ENCODE data around the gene PRIMPOL.
"Not testable (repeated sequence)": the region's sequence is repeated elsewhere in the genome, so short reads cannot be mapped to it uniquely, and the experiment has no call there.

The PRIMPOL gene

DNA sequence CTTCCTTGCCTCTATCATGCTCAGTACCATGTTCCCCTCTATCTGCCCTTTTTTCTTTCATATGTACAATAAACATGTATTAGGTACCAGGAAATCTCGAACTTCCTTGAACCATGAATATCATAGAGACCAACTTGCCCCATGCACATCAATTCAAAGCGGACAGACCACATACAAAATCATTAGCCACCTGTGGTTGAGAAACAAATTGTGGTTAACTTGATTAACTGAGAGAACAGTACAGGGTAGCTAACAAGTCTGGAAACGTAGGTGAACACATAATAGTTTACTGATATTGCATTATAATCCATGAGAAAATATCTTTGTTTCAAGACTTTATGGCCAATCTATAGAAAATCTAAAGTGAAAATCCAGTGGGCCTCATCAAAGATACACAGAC lies 8.5 kb upstream of the PRIMPOL start:
- DNase-seq = no peak

DNA sequence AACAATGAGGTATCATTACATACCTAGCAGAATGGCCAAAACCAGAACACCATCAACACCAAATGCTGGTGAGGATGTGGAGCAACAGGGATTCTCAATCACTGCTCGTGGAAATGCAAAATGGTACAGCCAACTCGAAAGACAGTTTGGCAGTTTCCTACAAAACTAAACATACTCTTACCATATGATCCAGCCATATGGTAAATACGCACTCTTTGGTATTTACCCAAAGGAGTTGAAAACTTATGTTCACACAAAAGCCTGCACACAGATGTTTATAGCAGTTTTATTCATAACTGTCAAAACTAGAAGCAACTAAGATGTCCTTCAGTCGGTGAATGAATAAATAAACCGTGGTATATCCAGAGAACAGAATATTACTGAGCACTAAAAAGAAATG lies 8.1 kb upstream of the PRIMPOL start:
- DNase-seq = no peak

DNA sequence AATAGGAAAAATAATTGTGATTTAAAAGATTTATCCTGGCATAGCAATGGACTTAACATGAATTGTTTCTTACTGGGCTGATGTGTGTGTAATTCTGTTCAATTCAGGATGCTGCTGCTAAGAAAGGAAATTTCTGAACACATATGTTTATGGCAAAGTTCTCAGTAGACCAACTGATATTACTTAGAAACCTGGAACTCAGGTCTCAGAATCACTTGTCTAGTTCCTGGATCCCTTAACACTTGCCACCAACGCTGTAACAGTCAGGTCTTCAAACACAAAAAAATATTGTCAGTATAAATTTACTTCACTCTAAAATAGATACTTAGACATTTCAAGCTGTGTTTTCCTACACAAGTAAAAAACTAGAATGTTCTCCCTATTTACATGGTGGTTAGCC lies 5.8 kb upstream of the PRIMPOL start:
- no peak for DNase-seq

DNA sequence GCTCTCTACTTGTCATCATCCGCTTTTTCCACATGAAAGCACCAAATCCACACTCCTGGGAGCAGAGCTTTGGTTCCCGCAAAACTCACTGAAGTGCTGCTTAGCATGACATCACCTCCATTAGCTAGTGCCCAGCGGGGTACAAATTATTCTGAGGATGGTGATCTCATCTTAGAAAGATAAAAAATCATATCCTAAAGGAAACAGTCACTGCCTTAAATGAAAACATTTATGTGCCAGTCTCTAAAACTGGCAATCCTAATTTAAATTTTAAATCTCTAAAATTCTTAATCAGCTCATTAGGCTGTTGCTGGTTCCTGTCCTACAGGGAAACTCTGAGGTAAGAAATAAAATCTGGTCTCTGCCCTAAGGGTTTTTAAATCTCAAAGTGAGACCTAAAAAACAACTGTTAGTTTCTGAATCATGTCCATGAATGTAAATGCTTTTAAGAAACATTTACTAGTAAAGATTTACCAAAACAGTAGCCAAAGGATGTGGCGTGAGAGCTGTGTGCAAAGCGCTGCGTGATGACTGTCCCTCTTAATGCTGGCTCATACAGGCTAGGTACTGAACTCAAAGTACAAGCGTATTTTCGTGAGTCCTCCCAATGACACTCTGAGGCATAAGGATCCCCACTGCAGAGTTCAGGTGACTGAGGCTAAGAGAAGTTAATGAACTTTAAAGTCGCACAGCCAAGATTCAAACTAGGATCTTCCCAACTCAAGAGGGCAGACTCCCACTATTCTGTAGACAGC lies 4.8 kb upstream of the PRIMPOL start:
- DNase-seq = no peak

DNA sequence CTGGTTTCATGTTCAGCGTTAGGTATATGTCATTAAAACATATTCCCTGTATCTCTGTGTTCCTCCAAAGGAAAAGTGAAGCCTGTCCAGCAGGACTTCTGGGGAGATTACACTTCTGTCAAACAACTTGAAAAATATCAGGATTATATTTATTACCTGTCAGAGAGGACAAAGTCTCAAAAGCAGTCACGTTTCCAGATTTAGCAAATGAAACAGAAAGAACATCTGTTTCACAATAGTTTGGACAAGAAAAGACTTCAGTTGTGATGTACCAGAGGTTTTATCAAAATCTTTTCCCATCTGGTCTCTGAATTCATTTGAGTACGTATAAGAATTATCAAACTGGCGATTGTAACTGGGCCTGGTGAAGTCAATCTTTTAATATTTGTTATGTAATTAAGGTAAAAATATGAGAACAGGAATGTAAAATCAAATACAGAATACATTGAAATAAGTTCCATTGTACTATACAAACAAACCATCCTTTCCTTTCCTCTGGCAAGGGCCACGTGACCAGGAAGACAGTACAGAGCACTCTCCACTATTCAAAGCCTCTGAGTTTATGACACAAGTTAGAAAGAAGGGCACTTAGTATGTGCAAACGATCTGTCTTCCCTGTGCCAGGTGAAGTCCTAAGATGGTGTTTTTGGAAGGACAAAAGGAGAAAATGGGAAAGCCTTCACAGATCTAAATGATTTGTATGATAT lies 3.5 kb upstream of the PRIMPOL start:
- peak; percentile 5 for DNase-seq

DNA sequence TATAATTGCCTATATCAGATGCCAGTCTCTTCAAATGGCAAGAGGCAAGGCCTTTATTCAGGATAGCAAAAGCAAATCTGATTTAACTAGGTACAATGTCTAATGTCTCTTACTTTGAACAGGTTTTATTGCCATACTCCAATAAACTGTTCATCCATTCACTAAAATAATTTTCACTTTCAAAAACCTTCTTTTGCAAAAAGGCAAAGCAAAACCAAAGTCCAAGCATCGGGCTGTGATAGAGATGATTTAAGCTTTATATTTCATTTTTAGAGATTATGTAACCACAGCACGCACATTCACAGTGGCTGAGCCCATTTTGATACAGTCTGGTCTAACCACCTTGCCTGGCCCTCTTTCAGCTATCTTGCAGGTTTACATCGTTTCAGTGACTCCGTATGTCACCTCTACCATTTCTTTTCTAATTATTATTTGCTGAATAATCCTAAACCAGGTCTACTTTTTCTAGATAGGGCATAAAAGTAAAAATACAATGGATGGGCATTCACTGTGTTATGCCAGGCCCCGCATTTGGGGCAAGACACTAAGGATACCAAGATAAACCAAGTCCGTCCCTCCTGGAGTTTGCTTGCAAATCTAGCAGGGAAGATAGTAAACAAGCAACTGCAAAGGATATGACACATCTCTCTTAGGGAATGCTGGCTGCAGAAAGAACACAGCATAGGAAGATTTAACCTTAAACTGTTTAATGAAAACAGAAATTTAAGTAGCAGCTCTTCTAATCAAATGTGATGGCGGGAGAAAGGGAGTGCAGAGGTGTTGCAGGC lies 2.1 kb upstream of the PRIMPOL start:
- DNase-seq = no peak

DNA sequence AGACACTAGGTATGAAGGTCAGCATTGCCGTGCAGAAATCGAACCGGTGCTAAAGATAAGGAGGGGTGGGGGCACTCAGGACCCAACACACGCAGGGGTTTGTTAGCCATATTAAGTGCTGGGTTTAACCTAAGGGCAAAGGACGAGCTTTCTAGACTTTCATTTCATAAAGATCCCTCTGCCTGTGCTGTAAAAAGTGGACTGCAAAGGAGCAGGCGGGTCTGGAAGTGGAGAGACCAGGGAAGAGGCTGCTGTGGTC lies 1.6 kb upstream of the PRIMPOL start:
- DNase-seq = no peak

DNA sequence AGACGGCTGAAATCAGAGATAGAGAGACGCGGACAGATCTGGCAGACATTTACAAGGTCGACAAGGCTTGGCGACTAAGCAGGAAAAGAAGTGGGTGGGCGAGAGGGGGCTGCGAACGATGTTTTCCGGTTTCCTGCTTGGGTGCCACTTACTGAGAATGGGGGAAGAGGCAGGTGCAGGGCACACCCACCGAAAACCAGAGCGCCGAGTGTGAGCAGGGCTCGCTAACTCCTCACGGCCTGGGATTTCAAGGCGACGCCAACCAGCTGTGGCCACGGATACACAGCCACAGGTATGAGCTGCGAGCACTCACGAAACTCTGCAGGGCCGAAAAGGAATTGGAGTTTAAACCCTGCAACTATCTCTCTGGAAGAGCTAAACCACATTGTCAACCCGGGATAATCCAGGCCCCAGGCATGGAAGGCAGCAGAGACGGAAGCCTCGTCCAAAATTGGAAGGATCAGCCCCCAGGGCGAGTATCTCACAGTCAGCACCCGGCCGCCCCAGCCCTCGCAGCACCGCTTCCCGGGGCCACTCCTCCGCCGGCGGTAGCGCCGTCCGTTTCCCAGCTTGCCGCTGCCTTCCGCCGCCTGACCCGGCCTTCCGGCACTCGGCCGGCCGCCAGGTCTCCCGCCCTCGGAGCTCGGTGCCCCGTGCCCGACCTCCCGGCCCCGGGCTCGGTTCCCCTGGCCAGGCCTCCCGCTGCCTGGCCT lies 1.1 kb upstream of the PRIMPOL start:
- DNase-seq = no peak

DNA sequence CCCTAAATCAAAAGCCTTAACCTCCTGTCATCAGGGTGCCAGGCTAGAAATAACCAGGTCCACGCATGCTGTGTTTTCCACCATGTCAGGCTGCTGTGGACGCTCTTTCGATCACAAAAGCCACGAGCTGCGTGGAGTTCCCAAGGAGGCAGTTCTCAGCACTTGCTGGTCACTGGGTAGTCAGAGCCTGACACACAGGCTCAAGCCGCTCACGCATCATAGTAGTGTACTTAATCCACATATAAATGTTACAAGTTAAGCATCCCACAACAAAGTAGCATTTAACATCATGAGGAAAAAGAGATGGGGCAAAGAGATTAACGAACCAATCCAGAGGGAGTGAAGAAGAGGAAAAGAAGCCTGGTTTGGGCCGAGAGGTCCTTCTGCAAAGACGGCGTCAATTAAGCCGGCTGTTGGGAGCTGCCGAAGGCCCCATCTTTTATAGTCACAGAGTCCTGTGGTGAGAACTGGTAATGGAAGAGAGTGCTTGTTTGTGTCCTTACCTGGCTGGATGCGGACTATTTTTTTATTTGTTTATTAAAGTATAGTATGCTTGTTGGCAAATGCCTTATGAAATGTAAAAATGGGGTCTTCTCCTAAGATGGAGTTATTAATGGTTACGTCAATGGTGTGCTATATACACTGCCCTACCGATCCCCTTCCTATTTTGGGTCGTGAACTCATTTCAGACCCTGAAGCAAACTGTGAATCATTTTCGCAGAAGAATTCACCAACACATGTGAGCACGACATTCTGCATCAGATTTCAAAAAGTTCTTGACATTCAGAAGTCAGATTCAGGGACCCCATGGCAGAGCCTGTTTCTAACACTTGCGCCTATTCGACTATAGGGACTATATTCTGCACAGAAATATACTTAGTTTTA lies 675 bp downstream of the PRIMPOL start:
- DNase-seq = peak; percentile 35

DNA sequence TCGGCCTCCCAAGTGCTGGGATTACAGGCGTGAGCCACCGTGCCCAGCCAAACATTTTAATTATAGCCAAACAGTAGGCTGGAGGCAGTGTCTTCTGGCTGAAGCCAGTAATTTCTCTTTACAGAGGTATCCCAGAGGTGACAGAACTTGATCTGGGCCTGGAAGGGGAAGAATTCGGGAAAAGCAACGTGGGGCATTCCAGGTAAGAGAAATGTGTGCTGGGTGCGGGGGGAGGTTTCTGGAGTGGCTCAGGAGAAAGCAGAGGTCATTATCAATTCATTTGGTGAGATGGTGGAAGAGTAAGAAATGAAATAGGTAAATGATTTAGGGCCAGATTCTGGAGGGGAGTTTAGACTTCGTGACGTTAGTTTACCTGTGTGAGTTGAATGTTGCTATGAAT lies 2.4 kb downstream of the PRIMPOL start:
- no peak for DNase-seq

DNA sequence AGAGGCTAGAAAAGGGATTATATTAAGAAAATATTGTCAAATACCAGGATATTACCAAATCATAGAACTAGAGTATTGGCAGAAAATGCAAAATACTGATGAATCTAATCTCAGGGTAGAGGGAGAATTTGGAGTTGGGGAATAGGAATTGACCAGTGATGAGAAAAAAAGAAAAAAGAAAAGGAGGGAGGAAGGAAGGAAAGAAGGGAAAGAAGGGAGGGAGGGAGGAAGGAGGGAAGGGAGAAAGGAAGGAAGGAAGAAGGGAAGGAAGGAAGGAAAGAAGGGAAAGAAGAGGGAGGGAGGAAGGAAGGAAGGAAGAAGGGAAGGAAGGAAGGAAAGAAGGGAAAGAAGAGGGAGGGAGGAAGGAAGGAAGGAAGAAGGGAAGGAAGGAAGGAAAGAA lies 3.1 kb downstream of the PRIMPOL start:
- DNase-seq = not testable (repeated sequence)

DNA sequence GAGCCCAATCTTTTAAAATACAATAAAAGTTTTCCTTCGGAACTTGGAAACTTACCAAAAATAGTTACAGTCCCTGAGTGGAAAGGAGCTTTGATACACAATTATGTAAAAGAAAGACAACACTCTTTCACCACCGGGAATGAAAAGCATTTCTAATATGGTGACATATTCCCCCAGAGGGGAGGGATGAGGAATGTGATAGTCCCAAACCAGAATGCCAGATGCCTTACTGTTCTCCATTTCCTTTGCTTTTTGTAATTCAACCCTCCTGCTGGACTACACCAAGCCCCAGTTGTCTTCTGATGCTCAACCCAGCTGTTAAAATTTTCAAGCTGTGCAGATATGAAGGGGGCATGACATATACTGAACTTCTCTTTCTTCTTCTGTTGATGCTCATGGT lies 4.1 kb downstream of the PRIMPOL start:
- DNase-seq = no peak

DNA sequence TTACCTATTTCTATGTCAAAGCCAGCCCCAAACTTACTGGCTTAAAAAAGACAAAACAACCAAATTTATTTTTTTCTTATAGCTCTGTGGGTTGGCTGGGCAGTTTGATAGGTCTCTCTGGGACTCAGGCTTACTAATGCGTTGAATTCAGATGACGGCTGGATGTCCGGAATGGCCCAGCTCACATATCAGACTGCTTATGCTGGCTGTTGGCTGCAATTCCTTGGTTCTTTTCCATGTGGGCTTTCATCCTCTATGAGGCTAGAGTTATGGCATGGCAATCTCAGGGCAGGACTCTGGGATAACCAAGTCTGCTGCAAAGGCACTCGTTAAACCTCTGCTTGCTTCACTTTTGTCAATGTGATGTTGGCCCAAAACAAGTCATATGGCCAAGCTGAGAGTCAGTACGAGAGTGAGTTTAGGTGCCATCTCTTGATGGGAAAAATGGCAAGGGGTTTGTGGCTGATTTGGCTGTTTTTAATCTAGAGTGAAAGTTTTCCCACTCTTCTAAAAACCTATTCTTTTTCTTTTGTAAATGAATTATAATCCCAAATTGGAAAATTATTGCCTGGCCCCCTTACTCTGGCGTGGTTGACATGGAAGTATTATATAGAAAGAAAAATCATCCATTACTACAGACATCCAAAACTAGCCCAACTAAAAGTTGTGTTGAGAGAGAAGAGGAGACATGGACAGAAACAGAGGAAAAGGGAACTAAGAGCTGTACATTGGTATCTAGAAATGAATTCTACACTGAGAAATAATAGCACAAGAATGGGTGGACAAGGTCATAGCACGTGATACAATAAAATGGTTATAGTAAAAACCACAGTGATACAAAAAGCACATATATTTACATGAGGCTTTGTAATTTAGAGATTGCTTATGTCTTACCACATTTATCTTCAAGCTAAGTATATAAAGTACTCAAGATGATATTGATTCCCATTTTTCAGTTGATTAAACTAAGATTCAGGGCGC lies 6.6 kb downstream of the PRIMPOL start:
- DNase-seq = no peak

DNA sequence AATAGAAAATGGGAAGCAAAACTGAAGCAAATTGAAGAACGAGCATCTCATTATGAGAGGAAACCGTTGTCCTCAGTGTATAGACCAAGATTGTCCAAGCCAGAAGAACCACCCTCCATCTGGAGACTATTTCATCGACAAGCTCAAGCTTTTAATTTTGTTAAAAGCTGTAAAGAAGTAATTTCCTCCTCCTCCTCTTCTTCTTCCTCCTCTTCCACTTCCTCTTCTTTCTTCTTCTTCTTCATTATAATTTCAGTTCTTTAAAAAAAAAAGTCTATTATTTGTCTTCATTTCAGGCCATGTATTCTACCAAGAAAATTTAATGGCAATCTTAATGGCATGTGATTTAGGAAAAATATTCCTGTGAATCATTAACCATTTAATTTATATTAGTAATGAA lies 7.6 kb downstream of the PRIMPOL start:
- peak; percentile 66 for DNase-seq

DNA sequence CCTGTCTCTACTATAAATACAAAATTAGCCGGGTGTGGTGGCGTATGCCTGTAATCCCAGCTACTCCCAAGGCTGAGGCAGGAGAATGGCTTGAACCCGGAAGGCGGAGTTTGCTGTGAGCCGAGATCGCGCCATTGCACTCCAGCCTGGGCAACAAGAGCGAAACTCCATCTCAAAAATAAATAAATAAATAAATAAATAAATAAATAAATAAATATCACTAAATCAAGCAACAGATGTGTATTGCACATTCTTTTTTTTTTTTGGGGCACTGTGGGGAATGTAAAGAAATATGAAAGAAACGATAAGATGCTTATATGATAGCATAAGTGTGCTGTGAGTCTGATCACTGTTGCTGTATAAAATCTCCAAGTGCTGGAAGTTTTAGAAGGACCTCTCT lies 8.3 kb downstream of the PRIMPOL start:
- DNase-seq = not testable (repeated sequence)

DNA sequence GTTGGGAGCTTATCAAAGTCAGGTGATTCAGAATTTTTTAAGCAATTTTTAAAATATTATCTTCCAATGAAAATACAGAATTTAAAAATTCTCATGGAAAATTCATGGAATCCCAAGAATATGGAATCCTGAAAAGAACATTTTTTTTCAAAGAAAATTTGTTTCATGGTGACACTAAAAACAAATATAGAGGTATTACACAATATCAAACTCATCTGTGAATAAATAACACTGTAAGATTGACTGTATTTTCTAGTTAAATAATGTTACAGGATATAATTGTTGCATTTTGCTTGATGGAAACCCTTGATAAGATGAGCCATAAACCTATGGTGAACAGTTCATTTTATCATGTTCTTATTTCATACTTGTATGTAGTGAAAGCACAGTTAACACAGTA lies 11.4 kb downstream of the PRIMPOL start:
- DNase-seq = no peak

DNA sequence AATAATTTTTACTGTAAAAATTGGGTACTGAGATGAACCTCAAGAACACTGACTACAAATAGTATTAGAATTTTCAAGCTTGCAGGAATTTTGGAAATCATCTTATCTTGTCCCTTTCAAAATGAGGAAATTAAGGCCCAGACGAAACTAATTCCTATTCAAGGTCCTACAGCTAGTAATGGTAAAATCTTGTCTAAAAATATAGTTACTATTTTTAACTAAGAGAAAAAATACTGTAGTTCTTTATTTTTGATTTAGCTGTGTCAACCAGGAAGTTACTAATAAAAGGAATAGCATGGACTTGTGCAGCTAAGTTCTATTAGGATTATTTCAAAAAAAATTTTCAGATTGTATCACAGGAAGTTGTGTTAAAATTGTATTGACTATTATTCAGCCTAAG lies 12.7 kb downstream of the PRIMPOL start:
- DNase-seq = peak; percentile 67

DNA sequence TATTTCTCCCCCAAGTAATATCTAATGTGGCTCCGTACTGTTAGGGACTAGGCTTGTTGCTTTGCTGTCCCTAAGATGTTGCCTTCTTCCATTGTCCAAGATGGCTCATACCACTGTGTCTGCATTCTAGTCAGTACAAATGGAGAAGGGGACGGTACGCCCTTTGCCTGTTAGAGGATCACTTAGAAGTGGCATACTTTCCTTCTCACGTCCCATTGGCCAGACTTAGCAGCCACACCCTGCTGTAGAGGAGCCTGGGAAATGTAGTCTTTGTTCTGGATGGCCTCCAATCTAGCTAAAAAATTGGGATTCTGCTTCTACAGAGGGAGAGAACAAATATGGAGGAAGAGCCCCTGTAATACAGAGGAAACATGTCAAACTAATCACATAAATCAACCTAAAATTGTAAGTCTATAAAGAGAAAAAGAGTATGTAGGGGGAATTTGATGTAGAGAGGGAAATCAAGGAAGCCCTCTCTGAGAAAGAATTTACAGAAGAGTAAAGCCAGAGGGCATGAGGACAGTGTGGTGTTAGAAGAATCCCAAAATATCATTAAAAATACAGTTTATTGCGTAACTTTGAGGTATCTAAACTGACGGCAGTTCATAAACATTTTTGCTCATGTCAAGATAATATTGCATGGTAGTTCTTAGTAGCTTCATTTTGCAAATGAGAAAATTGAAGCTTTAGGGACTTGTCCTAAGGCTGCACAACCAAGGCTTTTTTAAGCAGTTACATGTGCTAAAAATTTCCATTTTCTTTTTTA lies 15.1 kb downstream of the PRIMPOL start:
- DNase-seq = peak; percentile 61

DNA sequence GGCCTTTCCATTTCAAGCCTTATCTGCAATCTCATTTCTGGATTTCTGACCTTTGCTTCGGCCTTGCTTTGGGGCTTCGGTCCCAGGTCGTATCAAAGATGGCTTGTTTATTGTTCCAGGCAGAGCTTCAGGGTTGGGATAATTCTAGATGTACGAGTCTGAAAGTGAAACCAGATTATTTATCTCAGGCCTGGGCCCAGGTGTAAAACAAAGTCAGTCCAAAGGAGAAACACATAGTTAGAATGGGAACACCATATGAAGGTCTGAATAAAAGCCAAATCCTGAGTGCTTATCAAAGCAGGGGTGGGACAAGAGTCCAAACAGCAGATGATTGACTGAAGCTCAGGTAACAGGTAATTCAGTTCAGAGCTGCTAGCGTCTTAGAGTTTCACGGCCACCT lies 17.1 kb downstream of the PRIMPOL start:
- no peak for DNase-seq

DNA sequence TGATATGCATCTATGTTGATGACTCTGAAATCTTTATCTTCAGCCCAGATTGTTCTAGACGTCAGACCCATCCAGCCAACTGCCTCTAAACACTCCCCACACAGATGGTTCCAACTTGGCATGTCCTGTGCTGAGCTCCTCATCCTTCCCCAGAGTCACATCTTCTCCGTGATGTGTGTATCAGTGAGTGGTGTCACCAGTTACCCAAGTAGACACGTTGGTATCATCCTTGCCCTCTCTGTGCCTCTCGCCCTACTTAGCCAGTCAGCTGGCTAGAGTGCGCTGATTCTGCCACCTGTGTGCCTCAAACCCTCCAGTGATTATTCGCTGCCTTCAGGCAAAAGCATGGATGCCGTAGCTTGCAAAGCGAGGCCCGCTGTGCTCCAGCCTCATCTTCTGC lies 18.6 kb downstream of the PRIMPOL start:
- DNase-seq = no peak
